ENCODE data around the gene SLC22A13.

GRCh38 chr3:38325256-38325655 lies 59.6 kb downstream of the SLC22A13 start:
- TF ChIP-seq ARNTL (CRISPR knock-in tag; IDR thresholded peaks at IDR 0.05; ENCODE audit: borderline replicate concordance, low read depth) (no peak), POU6F1 (CRISPR knock-in tag; IDR thresholded peaks at IDR 0.05; ENCODE audit: borderline replicate concordance, low read depth) (no peak)
